Endothelial cell of umbilical vein (primary cell): ENCODE measurements around the gene FILIP1. TPM values are rescaled to one million over a fixed set of nuclear protein-coding genes. Genes with fewer than 3 reads are reported as not detected.

ENCODE experiments used
- BruUV-seq: library from RNA; stranded (reverse); fragments of 400-500 nt; replicated peaks from 2 replicates; lab custom pipeline; 2021; lab: Mats Ljungman, UMichigan
- CTCF ChIA-PET: fragments of 300-600, 350-600 bp; sonication (Branson Sonifier 250); formaldehyde crosslinking; loops from one replicate; lab custom pipeline; 2021; ENCODE audit warnings: antibody characterized with exemption, inconsistent platforms; lab: Charles Lee
- POLR2A ChIA-PET: fragments of 300-600, 350-600 bp; sonication (Branson Sonifier 250); formaldehyde crosslinking; loops from one replicate; lab custom pipeline; 2021; ENCODE audit warnings: antibody characterized with exemption, inconsistent platforms; lab: Charles Lee
- DNase-seq: peaks from one replicate; pipeline ENCODE4 v3.0.0-alpha.2; 2011; ENCODE audit warnings: low read depth, low spot score
- FAIRE-seq: peaks from 2 replicates; lab custom pipeline; 2011; peaks lifted over from hg19 to GRCh38; lab: Jason Lieb, UNC
- H2AFZ ChIP-seq: 2 replicates; pipeline ENCODE4 v1.6.0; 2012; ENCODE audit warnings: low read depth, low read length, control low read depth, inconsistent platforms
- H3K27ac ChIP-seq: 2 replicates; pipeline ENCODE4 v1.5.1; 2011; ENCODE audit warnings: low read depth, mild to moderate bottlenecking, control low read depth, low read length, moderate library complexity; ENCODE audit not compliant: insufficient read depth
- H3K27me3 ChIP-seq, 2 experiments: 2 replicates each; pipeline versions ENCODE4 v1.6.0 to v1.6.1; 2011; ENCODE audit warnings: low read length in 2 of 2, mixed read lengths in 1 of 2; ENCODE audit not compliant: control insufficient read depth in 2 of 2, insufficient read depth in 2 of 2
- H3K36me3 ChIP-seq, 2 experiments: 2 replicates in 1 of 2; 3 replicates in 1 of 2; pipeline ENCODE4 v1.5.1; 2011; ENCODE audit warnings: low read length in 2 of 2, mild to moderate bottlenecking in 1 of 2, moderate library complexity in 1 of 2; ENCODE audit not compliant: control insufficient read depth in 2 of 2, insufficient read depth in 2 of 2; ENCODE audit errors: extremely low read depth in 1 of 2
- H3K4me1 ChIP-seq: 3 replicates; pipeline ENCODE4 v1.5.1; 2011; ENCODE audit warnings: mild to moderate bottlenecking, low read length; ENCODE audit not compliant: control insufficient read depth, insufficient read depth; ENCODE audit errors: extremely low read depth
- H3K4me2 ChIP-seq: 2 replicates; pipeline ENCODE4 v1.6.1; 2011; ENCODE audit warnings: low read length, control low read depth, mixed read lengths; ENCODE audit not compliant: insufficient read depth
- H3K4me3 ChIP-seq, 3 experiments: fragments of 200-600 bp in 1 of 3; sonication (generic), shearing (Covaris generic) in 1 of 3; replicated peaks in 1 of 3; 2 replicates each; pipeline ENCODE4 v1.5.1; 2011 to 2016; ENCODE audit warnings: control low read depth in 3 of 3, low read length in 3 of 3, mild to moderate bottlenecking in 2 of 3, inconsistent platforms in 1 of 3, low read depth in 1 of 3, moderate library complexity in 1 of 3; ENCODE audit not compliant: insufficient read depth in 1 of 3
- H3K79me2 ChIP-seq: 2 replicates; pipeline ENCODE4 v1.6.0; 2012; ENCODE audit warnings: low read length, inconsistent platforms; ENCODE audit not compliant: control insufficient read depth, insufficient read depth
- H3K9ac ChIP-seq: replicated peaks from 2 replicates; pipeline ENCODE3; 2011; ENCODE audit warnings: low read length, control low read depth; ENCODE audit not compliant: insufficient read depth; ENCODE audit errors: extremely low read depth
- H3K9me1 ChIP-seq: replicated peaks from 3 replicates; pipeline ENCODE4 v1.6.0; 2011; ENCODE audit warnings: mild to moderate bottlenecking, low read length; ENCODE audit not compliant: control insufficient read depth, insufficient read depth; ENCODE audit errors: extremely low read depth
- H3K9me3 ChIP-seq: replicated peaks from 2 replicates; pipeline ENCODE4 v1.5.1; 2012; ENCODE audit warnings: low read length, inconsistent platforms; ENCODE audit not compliant: control insufficient read depth, insufficient read depth
- H4K20me1 ChIP-seq: replicated peaks from 2 replicates; pipeline ENCODE3; 2011; ENCODE audit warnings: mild to moderate bottlenecking, low read length; ENCODE audit not compliant: control insufficient read depth, insufficient read depth; ENCODE audit errors: extremely low read depth
- EZH2 ChIP-seq: IDR thresholded peaks from 2 replicates; pipeline ENCODE4 v1.6.1; 2012; ENCODE audit warnings: borderline replicate concordance, low read depth, mild to moderate bottlenecking, moderate library complexity, low read length, inconsistent platforms; ENCODE audit not compliant: severe bottlenecking
- FOS ChIP-seq: IDR thresholded peaks from 2 replicates; pipeline ENCODE4 v1.6.1; 2011; ENCODE audit warnings: mild to moderate bottlenecking, low read length, moderate library complexity, borderline replicate concordance; ENCODE audit not compliant: insufficient read depth
- GATA2 ChIP-seq: IDR thresholded peaks from 2 replicates; pipeline ENCODE4 v1.7.0; 2011; ENCODE audit warnings: low read depth, mild to moderate bottlenecking, moderate library complexity, mixed read lengths, low read length; ENCODE audit not compliant: insufficient read length, insufficient read depth
- JUN ChIP-seq: IDR thresholded peaks from 2 replicates; pipeline ENCODE4 v1.6.1; 2011; ENCODE audit warnings: borderline replicate concordance, low read depth; ENCODE audit not compliant: insufficient read length, insufficient read depth
- MYC ChIP-seq: IDR thresholded peaks from one replicate; pipeline ENCODE4 v1.6.1; 2011; ENCODE audit warnings: mild to moderate bottlenecking, low read depth, low read length
- POLR2A ChIP-seq: IDR thresholded peaks from 2 replicates; pipeline ENCODE4 v1.6.1; 2012; ENCODE audit warnings: low read depth, mild to moderate bottlenecking, control low read depth, low read length
- POLR2AphosphoS5 ChIP-seq: IDR thresholded peaks from 2 replicates; pipeline ENCODE4 v1.6.1; 2012; ENCODE audit warnings: low read depth, mild to moderate bottlenecking, control low read depth, low read length, moderate library complexity; ENCODE audit not compliant: insufficient read depth
- dilution Hi-C: fragments of 300-500 bp; cut with MboI; formaldehyde crosslinking; loops from one replicate; pipeline ENCODE4 v1.15.0; 2019; ENCODE audit warnings: low sequenced_read_pairs; ENCODE audit not compliant: extremely low pct_ligation_motif_present
- intact Hi-C: fragments of 100-400 bp; cut with micrococcal nuclease; formaldehyde crosslinking; loops from one replicate; pipeline ENCODE4 v1.10.0; 2022
- polyA plus RNA-seq, 4 experiments: library from polyadenylated mRNA; depleted of rRNA in 3 of 4; stranded (reverse) in 3 of 4; unstranded in 1 of 4; fragments of >200 nt; gene quantifications; 2 replicates each; pipeline versions ENCODE4 v1.2.1 to v1.2.3, GENCODE V29; 2011 to 2012; ENCODE audit warnings: missing spikeins in 1 of 4
- total RNA-seq: library from RNA; stranded (reverse); gene quantifications from 2 replicates; pipeline ENCODE4 v1.2.3, GENCODE V29; 2021
- TF ChIP-seq, protein P1 (sequence below): IDR thresholded peaks from 2 replicates; pipeline ENCODE4 v1.6.1; 2011; ENCODE audit not compliant: insufficient read depth, insufficient read length
- TF ChIP-seq, protein P2 (sequence below), 2 donors: IDR thresholded peaks; 1 replicate in 1 of 2; 2 replicates in 1 of 2; pipeline ENCODE4 v1.5.1; 2011; ENCODE audit warnings: low read length in 2 of 2, mild to moderate bottlenecking in 2 of 2, moderate library complexity in 2 of 2, control low read depth in 1 of 2, inconsistent platforms in 1 of 2, low read depth in 1 of 2; ENCODE audit not compliant: insufficient read depth in 1 of 2; ENCODE audit errors: extremely low read depth in 1 of 2

Gene FILIP1
- total and polyA plus RNA-seq, 2 donors (not counting 3 experiments of a cell fraction or from before 2014, with no cell fraction given), result 2.8 to 13.7 TPM

DNA sequence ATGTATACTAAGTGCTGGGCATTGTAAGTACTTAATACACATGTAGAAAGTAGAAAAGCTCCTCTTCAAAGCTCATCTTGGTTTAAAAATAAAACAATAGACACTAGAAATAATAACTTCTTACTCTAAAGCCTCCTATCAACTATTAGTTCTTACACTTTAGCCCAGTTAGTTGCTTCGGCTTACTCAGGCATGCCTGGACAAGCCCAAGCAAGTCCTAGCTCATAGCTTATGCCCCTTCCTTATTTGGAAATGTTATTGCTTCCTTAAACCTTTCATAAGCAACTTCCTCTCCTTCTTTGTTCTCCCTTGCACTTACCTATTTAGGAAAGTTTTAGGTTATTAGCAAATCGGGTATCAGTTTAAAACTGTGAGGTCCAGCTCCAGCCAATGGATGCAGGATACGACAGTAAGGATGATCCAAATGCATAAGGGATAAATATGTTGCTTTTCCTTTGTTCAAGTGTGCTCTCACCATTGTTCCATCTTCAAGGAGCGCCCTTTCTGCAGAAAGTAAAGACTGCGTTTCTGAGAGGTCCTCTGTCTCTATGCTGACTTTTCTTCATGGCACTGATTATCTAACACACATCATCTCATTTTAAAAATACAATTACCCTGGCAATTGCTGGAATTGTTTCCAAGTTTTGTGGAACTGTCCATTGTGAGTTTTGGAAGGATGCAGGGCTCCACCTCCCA lies 221.3 kb downstream of the FILIP1 start:
- H3K4me1 ChIP-seq, result peaks cover 29% of the 10 kb centered on the region
- FAIRE-seq, result no peak
- DNase-seq, result peak; percentile 63
- H4K20me1 ChIP-seq, result no peaks in the 10 kb centered on the region
- ChIA-PET CTCF (interaction anchor here (1.0 kb wide), 1 partner anchor 274 kb away, joined by 3 read pairs; no protein-coding TSS in a partner anchor), POLR2A (no interaction called here)
- H3K9me1 ChIP-seq, result no peaks in the 10 kb centered on the region
- H3K9me3 ChIP-seq, result peaks cover 2% of the 10 kb centered on the region
- no peak overlapping the region for H2AFZ ChIP-seq
- H3K27ac ChIP-seq, result no peak overlapping the region
- dilution Hi-C loops (no loop called here), intact Hi-C loops (no loop called here)
- no peak overlapping the region for H3K4me2 ChIP-seq
- no peaks in the 10 kb centered on the region for H3K27me3 ChIP-seq
- H3K4me3 ChIP-seq, result no peak overlapping the region
- TF ChIP-seq POLR2A (no peak), MYC (no peak), FOS (no peak), EZH2 (no peak), POLR2AphosphoS5 (no peak)
- TF ChIP-seq, protein P1, sequence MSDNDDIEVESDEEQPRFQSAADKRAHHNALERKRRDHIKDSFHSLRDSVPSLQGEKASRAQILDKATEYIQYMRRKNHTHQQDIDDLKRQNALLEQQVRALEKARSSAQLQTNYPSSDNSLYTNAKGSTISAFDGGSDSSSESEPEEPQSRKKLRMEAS, result no peak
- BruUV-seq, result no TSS peak
- H3K36me3 ChIP-seq, result peaks cover 0 to 6% of the 10 kb centered on the region in 2 experiments
- H3K79me2 ChIP-seq, result peaks cover 86% of the 10 kb centered on the region
- no peak overlapping the region for H3K9ac ChIP-seq

DNA sequence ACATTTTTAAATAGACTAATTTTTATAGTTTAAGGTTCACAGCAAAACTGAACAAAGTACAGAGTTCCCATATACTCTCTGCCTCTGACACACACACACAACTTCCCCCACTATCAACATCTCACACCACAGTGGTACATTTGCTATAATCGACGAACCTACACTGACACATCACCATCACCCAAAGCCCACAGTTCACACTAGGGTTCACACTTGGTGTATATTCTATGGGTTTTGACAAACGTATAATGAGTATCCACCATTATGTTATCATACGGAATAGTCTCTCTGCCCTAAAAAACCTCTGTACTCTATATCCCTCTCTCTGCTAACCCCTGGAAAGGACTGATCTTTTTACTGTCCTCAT lies 224.6 kb downstream of the FILIP1 start:
- DNase-seq (no peak), FAIRE-seq (no peak)
- H2AFZ ChIP-seq, result no peak overlapping the region
- H3K9me1 ChIP-seq, result no peaks in the 10 kb centered on the region
- peaks cover 0 to 8% of the 10 kb centered on the region in 2 experiments for H3K36me3 ChIP-seq
- no peak overlapping the region for H3K27ac ChIP-seq
- H3K27me3 ChIP-seq, result no peaks in the 10 kb centered on the region
- ChIA-PET POLR2A (interaction anchor here (1.7 kb wide), 1 partner anchor 11 kb away, joined by 3 read pairs; no protein-coding TSS in a partner anchor), CTCF (interaction anchor here (2.9 to 3.3 kb wide), 4 partner anchors 12 to 259 kb away, joined by 25 to 95 read pairs (median 39); partner anchors contain the start of gene TMEM30A)
- peaks cover 82% of the 10 kb centered on the region for H3K79me2 ChIP-seq
- H3K9me3 ChIP-seq, result peaks cover 2% of the 10 kb centered on the region
- H3K4me3 ChIP-seq, result no peak overlapping the region
- no peak overlapping the region for H3K4me2 ChIP-seq
- dilution Hi-C loops (no loop called here), intact Hi-C loops (loop anchor here (1.0 kb wide), 1 partner anchor 15 kb away; the partner anchor contains the start of gene TMEM30A)
- H4K20me1 ChIP-seq, result no peaks in the 10 kb centered on the region
- H3K9ac ChIP-seq, result no peak overlapping the region
- H3K4me1 ChIP-seq, result peaks cover 19% of the 10 kb centered on the region
- no TSS peak for BruUV-seq
- no peak for TF ChIP-seq MYC
- no peak for TF ChIP-seq POLR2AphosphoS5
- TF ChIP-seq GATA2, result no peak
- TF ChIP-seq JUN, result no peak
- TF ChIP-seq EZH2, result no peak
- TF ChIP-seq, protein P2, sequence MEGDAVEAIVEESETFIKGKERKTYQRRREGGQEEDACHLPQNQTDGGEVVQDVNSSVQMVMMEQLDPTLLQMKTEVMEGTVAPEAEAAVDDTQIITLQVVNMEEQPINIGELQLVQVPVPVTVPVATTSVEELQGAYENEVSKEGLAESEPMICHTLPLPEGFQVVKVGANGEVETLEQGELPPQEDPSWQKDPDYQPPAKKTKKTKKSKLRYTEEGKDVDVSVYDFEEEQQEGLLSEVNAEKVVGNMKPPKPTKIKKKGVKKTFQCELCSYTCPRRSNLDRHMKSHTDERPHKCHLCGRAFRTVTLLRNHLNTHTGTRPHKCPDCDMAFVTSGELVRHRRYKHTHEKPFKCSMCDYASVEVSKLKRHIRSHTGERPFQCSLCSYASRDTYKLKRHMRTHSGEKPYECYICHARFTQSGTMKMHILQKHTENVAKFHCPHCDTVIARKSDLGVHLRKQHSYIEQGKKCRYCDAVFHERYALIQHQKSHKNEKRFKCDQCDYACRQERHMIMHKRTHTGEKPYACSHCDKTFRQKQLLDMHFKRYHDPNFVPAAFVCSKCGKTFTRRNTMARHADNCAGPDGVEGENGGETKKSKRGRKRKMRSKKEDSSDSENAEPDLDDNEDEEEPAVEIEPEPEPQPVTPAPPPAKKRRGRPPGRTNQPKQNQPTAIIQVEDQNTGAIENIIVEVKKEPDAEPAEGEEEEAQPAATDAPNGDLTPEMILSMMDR (IDR thresholded peaks at IDR 0.05; ENCODE audit: extremely low read depth in 1 of 2, insufficient read depth in 1 of 2, low read depth in 1 of 2, low read length in 2 of 2), result no peak
- TF ChIP-seq, protein P1, result no peak
- no peak for TF ChIP-seq FOS
